Cardiac muscle cell (in vitro differentiated cells and primary cell): ENCODE measurements around the gene INSR. TPM values are rescaled to one million over a fixed set of nuclear protein-coding genes. Genes with fewer than 3 reads are reported as not detected.
"Not testable (repeated sequence)": the region's sequence is repeated elsewhere in the genome, so short reads cannot be mapped to it uniquely, and the experiment has no call there.

Experiments
- DNase-seq, 2 donors: peaks; one replicate each; pipeline versions ENCODE4 v3.0.0 to v3.0.0-alpha.2; 2010 to 2017; ENCODE audit warnings: low read depth in 1 of 2, low spot score in 1 of 2
- H3K27ac ChIP-seq: fragments of 200-600 bp; sonication (generic); 2 replicates; pipeline ENCODE4 v1.5.1; 2016
- H3K27me3 ChIP-seq: fragments of 200-600 bp; sonication (generic); 2 replicates; pipeline ENCODE4 v1.6.0; 2016; ENCODE audit warnings: control low read depth
- H3K36me3 ChIP-seq: fragments of 200-600 bp; sonication (generic); 2 replicates; pipeline ENCODE4 v1.5.1; 2016; ENCODE audit warnings: control low read depth
- H3K4me1 ChIP-seq: fragments of 200-600 bp; sonication (generic); 2 replicates; pipeline ENCODE4 v1.8.1; 2017; ENCODE audit warnings: low read depth, mild to moderate bottlenecking, mixed run types
- H3K4me3 ChIP-seq: fragments of 200-600 bp; sonication (generic); 2 replicates; pipeline ENCODE4 v1.5.1; 2016; ENCODE audit warnings: mild to moderate bottlenecking
- H3K9me3 ChIP-seq: fragments of 200-600 bp; sonication (generic); 2 replicates; pipeline ENCODE4 v1.5.1; 2017; ENCODE audit warnings: low read depth, mild to moderate bottlenecking, control low read depth
- polyA plus RNA-seq: library from polyadenylated mRNA; unstranded; fragments of >200 nt; fragmentation: Nextera tagmentation; extraction: Ambion mirVana; gene quantifications from 2 replicates; pipeline ENCODE4 v1.2.1, GENCODE V29; 2016
- total RNA-seq: library from RNA; depleted of rRNA; stranded (reverse); fragments of >200 nt; gene quantifications from 2 replicates; pipeline ENCODE4 v1.2.3, GENCODE V29; 2016
- TF ChIP-seq, protein P1 (sequence below): IDR thresholded peaks from 2 replicates; pipeline ENCODE4 v1.5.1; 2012; ENCODE audit warnings: low read depth, mild to moderate bottlenecking, low read length

INSR gene
- total and polyA plus RNA-seq, 2 experiments from 2014 or later: 7.0 to 34.9 TPM

DNA sequence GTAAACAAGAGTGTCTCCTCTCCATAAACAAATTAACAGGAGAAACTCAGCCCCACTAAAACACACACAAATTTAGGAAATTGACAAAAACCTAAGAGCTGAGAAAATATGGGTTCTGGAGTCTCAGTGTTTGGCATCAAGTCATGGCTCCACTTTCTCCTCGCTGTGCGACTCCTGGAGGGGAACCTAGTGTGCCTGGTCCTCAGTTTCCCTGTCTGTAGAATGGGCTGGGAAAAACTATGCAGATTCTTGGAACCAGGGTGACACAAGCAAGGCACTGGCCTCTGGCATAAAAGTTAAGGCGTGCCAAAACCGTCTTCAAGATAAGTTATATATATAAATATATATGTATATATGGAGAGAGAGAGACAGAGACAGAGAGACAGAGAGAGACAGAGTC lies 83.9 kb downstream of the INSR start:
- TF ChIP-seq, protein P1, sequence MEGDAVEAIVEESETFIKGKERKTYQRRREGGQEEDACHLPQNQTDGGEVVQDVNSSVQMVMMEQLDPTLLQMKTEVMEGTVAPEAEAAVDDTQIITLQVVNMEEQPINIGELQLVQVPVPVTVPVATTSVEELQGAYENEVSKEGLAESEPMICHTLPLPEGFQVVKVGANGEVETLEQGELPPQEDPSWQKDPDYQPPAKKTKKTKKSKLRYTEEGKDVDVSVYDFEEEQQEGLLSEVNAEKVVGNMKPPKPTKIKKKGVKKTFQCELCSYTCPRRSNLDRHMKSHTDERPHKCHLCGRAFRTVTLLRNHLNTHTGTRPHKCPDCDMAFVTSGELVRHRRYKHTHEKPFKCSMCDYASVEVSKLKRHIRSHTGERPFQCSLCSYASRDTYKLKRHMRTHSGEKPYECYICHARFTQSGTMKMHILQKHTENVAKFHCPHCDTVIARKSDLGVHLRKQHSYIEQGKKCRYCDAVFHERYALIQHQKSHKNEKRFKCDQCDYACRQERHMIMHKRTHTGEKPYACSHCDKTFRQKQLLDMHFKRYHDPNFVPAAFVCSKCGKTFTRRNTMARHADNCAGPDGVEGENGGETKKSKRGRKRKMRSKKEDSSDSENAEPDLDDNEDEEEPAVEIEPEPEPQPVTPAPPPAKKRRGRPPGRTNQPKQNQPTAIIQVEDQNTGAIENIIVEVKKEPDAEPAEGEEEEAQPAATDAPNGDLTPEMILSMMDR: no peak
- Histone ChIP-seq H3K4me1 (peaks cover 12% of the 10 kb centered on the region), H3K27ac (no peak overlapping the region), H3K4me3 (no peak overlapping the region), H3K9me3 (no peaks in the 10 kb centered on the region), H3K27me3 (no peaks in the 10 kb centered on the region), H3K36me3 (no peaks in the 10 kb centered on the region)
- DNase-seq: no peak

DNA sequence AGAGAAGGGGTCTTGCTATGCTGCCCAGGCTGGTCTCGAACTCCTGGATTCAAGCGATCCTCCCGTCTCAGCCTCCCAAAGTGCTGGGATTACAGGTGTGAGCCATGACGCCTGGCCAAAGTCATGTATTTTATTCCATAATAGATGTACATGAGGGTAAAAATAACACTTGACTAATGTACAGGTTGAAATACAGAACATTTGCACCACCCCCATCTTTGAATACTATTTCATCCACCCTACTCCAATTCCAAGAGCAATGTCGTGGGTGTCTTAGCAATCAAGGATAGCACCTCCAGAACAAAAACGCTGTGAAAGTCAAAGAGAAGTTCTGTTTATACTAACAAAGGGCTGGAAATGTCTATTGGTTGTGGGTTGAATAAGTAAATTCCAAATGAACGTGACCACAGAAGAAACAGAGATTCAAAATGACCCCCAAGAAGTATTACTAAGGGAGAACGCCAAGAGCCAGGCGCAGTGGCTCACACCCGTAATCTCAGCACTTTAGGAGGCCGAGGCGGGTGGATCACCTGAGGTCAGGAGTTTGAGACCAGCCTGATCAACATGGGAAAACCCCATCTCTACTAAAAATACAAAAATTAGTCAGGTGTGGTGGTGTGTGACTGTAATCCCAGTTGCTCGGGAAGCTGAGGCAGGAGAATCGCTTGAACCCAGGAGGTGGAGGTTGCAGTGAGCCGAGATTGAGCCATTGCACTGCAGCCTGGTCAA lies 84.5 kb downstream of the INSR start:
- H3K4me3 ChIP-seq, H3K27me3 ChIP-seq, H3K36me3 ChIP-seq, H3K9me3 ChIP-seq, H3K27ac ChIP-seq, DNase-seq: not testable (repeated sequence)
- peaks cover 12% of the 10 kb centered on the region for H3K4me1 ChIP-seq

DNA sequence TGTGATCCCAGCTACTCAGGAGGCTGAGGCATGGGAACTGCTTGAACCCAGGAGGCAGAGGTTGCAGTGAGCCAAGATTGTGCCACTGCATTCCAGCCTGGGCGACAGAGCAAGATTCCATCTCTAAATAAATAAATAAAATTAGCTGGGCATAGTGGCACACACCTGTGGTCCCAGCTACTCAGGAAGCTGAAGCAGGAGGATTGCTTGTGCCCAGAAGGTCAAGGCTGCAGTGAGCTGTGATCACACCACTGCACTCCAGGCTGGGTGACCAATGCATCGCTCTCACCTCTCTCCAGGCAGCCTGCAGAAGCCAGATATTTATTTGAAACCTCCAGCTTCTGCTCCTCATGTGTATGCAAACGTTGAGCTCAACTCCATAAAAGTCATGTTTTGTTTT lies 85.2 kb downstream of the INSR start:
- H3K27me3 ChIP-seq, H3K4me3 ChIP-seq, H3K27ac ChIP-seq, DNase-seq, H3K9me3 ChIP-seq, H3K36me3 ChIP-seq: not testable (repeated sequence)
- H3K4me1 ChIP-seq: peaks cover 12% of the 10 kb centered on the region

DNA sequence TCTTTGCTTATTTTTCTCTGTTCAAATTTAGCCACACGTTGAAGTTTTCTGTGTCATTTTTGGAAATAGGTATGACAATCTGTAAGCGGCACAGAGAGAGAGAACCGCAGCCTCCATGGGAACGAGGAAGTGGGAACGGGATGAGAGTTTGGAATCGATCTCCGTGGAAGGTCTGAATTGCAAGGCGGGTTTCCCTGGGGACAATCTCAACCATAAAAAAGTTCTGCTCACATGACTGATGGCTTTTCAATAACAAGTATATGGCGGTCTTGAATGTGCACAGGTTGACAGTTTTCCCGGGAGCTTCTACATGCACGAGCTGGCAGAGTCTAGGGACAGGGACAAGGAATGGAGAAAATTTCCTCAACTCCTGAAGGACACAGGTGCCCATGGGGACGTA lies 90.9 kb downstream of the INSR start:
- Histone ChIP-seq H3K36me3 (no peaks in the 10 kb centered on the region), H3K4me1 (no peaks in the 10 kb centered on the region), H3K27ac (no peak overlapping the region), H3K9me3 (no peaks in the 10 kb centered on the region), H3K27me3 (no peaks in the 10 kb centered on the region), H3K4me3 (no peak overlapping the region)
- no peak for DNase-seq
- TF ChIP-seq, protein P1: no peak

DNA sequence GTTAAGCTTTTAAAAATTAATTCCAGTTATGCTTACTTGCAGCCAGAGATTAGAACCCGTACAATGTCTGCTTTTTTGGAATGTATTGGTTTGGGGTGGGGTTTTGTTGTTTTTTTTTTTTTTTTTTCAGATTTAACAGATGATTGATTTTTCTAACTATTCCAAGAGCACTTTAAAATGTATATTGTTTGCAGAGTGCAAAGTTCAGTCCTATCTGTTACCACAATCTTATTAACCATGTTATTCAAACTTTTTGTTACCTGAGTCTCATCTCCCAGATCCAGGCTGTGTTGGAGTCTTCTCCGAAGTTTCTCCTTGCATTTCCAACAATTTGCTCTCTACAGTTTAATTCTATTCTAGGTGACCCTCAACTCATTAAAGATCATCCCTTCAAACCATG lies 91.3 kb downstream of the INSR start:
- no peaks in the 10 kb centered on the region for H3K9me3 ChIP-seq
- H3K4me3 ChIP-seq: no peak overlapping the region
- H3K27ac ChIP-seq: no peak overlapping the region
- no peak for DNase-seq
- no peaks in the 10 kb centered on the region for H3K4me1 ChIP-seq
- TF ChIP-seq, protein P1: no peak
- no peaks in the 10 kb centered on the region for H3K36me3 ChIP-seq
- H3K27me3 ChIP-seq: no peaks in the 10 kb centered on the region

DNA sequence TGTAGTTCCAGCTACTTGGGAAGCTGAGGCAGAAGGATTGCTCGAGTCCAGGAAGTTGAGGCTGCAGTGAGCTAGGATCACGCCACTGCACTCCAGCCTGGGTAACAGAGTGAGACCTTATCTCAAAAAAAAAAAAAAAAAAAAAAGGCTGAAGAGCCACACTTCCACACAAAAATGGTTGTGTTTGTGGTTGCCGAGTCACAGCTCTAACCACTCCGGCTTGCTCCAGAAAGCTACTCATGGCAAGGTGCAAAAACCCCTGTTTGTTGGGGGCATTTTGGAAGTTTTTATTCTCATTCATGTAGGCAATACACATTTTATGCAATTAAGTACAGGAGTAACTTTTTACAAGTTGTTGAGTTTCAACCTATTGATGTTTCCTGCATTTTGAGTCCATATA lies 93.5 kb downstream of the INSR start:
- H3K4me3 ChIP-seq: no peak overlapping the region
- peaks cover 4% of the 10 kb centered on the region for H3K27me3 ChIP-seq
- no peaks in the 10 kb centered on the region for H3K4me1 ChIP-seq
- H3K36me3 ChIP-seq: no peaks in the 10 kb centered on the region
- TF ChIP-seq, protein P1: no peak
- no peak overlapping the region for H3K27ac ChIP-seq
- DNase-seq: no peak
- no peaks in the 10 kb centered on the region for H3K9me3 ChIP-seq
